ENCODE data around the gene FAM185A.
"Not testable (repeated sequence)": the region's sequence is repeated elsewhere in the genome, so short reads cannot be mapped to it uniquely, and the experiment has no call there.

Gene FAM185A

DNA sequence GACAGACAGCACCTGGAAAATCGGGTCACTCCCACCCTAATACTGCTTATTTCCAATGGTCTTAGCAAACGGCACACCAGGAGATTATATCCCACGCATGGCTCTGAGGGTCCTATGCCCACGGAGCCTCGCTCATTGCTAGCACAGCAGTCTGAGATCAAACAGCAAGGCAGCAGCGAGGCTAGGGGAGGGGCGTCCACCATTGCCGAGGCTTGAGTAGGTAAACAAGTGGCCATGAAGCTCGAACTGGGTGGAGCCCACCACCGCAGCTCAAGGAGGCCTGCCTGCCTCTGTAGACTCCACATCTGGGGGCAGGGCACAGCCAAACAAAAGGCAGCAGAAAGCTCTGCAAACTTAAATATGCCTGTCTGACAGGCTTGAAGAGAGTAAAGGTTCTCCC, 32.1 kb downstream of the FAM185A start:
- not testable (repeated sequence) for DNase-seq

DNA sequence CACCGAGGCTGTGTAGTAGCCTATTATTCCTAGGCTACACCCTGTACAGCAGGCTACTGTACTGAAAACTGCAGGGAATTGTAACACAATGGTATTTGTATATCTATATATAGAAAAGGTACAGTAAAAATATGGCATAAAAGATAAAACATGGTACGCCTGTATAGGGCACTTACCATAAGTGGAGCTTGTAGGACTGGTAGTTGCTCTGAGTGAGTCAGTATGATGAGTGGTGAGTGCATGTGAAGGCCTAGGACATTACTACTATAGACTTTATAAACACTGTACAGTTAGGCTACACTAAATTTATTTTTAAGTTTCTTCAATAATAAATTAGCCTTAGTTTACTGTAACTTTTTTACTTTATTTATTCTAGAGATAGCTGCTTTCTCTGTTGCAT, 40.0 kb downstream of the FAM185A start:
- not testable (repeated sequence) for DNase-seq

DNA sequence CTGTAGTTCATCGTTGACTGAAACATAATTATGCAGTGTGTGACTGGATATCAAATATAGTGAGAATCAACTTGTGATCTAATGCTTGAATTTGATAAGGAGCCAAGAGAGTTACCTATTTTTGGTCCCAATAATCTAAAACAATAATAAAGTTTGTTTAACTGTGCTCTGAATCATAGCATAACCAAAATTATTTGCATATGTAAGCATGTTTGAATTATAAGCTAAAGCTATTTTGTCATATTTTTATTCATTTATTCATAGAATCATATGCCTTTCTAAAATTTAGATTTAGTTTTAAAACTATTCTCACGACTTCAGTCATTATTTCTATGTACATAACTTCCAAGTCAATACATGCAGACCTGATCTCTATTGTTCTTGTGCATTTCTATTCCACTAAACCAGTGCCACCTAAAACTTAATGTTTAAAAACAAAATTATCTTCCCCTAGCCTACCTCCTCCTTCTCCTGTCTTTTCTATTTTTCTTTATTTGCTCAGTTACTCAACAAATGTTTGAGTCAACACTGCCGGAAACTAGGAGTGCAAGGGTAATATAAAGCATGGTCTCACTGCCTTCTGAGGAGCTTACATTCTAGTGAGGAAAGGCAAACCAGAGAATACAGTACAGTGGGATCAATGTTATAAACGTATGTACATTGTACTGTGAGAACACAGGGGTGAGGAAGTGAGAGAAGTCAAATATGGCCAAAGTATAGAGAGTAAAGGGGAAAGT, 41.7 kb downstream of the FAM185A start:
- DNase-seq = not testable (repeated sequence)

DNA sequence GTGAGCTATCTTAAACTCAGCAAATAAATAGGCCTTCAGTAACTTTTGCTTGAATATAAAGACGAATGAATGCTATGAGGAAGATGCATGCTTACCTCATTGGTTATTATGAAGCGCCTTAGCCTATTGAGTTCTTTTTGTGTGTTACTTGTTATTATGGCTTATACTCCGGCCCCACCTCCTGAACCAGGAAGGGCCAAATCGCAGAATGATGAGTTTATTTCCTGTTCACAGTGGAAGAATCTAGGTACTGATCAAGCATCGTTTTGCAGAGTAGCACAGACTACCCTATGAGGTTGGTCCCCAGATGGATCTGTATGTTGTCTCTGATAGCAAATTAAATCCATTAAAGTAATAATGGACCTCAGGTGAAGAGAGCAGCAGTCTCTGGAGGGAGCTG, 42.6 kb downstream of the FAM185A start:
- not testable (repeated sequence) for DNase-seq

- DNase-seq = not testable (repeated sequence)
Measured at GRCh38 chr7:102791831-102792230, 43.0 kb downstream of the FAM185A start.

GRCh38 chr7:102794567-102794966, 45.8 kb downstream of the FAM185A start:
- DNase-seq = not testable (repeated sequence)

GRCh38 chr7:102795987-102796595, 47.3 kb downstream of the FAM185A start:
- not testable (repeated sequence) for DNase-seq

- DNase-seq = no peak
Measured at GRCh38 chr7:102806613-102807012, 57.8 kb downstream of the FAM185A start.

DNA sequence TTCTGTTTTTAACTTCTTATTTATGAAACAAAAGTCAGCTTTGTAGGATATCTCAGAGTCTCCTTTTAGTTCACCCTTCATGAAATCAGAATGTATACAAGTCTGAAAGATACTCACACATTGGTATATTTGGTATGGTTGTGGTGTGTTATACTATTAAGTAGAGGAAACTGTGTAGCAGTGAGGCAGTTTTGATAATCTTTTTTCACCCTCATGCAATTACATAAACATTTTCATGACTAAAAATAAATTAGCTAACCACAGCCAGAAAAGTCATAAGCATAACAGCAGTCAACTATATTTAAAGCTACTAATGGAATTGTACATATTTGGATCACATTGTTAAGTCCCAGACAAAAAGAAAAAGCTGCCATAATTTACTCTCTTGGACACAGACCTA, 62.1 kb downstream of the FAM185A start:
- DNase-seq = no peak

GRCh38 chr7:102811942-102812678, 63.3 kb downstream of the FAM185A start:
- no peak for DNase-seq

- no peak for DNase-seq
Measured at GRCh38 chr7:102813191-102814024, 64.6 kb downstream of the FAM185A start.

- DNase-seq = no peak
Measured at GRCh38 chr7:102814025-102814471, 65.2 kb downstream of the FAM185A start.

DNA sequence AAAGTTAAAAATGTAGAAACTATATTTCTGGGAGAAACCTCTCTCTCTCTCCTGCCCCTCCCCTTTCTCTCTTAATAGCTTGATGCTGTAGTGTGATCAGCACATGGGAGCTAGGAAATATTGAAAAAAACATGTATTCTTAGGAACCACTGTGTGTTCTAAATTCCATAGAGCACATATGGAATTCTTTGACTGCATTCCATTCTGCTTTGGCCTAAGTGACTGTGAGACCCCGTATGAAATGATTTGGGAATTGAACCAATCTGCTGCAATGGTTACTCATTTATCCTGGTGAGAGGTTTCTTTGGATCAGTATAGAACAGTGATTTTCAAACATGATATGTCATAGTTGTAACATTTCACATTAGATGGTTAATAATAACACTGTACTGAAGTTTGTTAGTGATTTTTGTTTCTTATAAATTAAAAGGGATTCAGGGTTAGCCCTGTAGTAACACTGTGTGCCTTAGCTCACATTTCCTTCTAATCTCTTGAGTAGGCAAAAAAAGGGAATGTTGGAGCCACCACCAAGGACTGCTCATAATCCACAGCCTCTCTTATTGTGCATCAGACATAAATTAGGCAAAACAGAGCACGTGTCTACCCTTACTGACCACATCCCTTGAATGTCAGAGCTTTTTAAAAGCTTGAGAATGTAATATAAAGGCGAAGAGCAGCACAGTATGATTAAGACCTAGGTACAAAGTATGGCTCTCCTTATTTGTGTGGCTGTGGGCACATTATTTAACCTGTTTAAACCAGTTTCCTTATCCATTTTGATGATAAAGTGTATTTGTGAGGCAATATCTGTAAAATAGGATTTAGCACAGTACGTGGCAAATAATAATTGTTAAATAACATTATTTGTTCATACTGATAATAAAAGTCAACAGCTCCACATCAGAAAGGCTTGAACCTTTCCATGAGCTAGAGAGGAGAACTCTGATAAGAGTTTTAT, 69.1 kb downstream of the FAM185A start:
- DNase-seq = no peak

DNA sequence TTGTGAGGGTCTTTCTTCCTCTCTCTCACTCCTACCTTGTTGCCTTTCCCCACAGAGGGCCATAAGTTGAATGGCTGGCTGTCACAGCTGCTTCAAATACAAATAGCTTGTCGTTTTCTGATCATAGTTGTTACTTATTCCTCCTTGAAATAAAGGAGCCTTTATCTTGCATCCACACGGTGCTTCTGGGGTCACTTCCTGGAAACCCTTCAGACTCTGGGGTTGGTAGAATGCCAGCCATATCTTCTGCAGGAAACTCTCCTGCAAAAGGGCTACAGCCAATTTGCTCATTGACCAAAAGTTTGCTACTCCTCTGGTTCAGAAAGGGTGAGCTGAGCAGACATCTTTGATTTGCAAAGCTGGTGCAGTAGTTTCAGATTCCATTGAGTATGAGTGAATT, 70.4 kb downstream of the FAM185A start:
- DNase-seq = no peak

- no peak for DNase-seq
Measured at GRCh38 chr7:102821994-102822747, 73.4 kb downstream of the FAM185A start.

- DNase-seq = no peak
Measured at GRCh38 chr7:102823390-102824119, 74.8 kb downstream of the FAM185A start.

DNA sequence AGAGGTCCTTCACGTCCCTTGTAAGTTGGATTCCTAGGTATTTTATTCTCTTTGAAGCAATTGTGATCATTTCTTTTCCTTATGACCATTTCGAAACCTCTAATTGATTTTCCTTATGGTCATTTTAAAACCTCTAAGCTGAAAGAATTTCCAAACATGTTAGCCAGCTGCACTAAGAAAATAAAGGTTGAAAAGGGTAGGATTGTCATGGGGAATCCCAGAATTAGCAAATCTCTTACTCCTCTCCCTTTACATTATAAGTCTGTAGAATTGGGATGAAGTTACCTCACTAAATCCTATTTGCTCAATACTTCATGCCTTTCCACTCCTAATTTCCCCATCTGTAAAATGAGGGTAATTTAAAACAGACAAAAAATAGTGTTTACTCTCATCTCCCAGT, 79.5 kb downstream of the FAM185A start:
- DNase-seq = no peak

- DNase-seq = no peak
Measured at GRCh38 chr7:102829075-102829474, 80.3 kb downstream of the FAM185A start.

DNA sequence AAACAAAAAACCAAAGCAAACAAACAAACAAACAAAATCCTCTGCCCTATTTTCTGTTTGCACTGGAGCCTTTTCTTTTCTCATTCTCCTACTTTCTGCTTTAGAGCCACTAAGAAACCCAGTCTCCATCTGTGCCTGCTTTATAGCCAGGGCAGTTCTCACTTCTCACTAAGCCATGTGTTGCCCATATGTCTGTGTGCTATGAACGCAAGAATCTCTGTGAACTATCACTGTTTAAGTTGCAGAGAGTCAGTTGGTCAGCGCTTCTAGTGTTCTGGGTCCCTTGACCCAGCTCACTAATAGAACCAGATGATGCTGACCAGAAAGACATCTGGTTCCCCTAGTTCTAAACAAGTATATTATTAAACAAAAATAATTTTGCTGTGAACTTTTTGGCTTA, 81.4 kb downstream of the FAM185A start:
- no peak for DNase-seq

- no peak for DNase-seq
Measured at GRCh38 chr7:102832674-102833073, 83.9 kb downstream of the FAM185A start.

Measured in retina (tissue), 1 donor.